ENCODE results near the gene TRAF5.

DNA sequence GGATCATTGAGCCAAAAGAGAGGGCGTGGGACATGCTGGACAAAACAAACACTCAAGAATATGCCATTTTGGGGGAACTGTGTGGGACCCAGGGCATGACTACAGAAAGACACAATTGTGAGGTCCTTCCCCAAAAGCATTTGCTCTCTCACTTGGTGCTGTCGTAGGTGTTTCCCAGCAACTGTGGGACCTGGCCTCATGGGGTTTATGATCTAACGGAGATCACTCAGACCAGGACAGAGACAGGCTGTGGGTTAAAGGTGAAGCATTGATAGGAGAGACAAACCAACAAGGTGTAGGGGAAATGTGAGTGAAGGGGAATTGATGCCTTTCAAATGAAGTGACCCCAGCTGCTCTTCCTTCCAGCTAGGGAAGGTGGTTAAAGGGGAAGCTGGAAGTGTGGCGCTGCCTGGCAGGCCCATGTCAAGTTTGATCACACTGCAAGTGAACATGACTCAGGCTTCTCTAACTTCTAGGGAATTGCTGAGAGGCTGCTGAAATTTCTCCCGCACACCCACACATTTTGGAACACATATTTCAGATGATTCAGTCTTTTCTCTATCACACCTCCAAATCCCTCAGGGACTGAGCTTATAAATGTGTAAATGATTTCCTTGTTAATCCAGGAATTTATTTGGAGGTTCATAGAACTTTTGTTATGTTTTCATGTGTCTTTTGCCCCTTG lies 30.2 kb downstream of the TRAF5 start:
- TF ChIP-seq CTCF (IDR thresholded peaks at IDR 0.05) = no peak
- TF ChIP-seq CREB1 (CRISPR knock-in tag; IDR thresholded peaks at IDR 0.05) = no peak
- no peak for TF ChIP-seq IRF1 (CRISPR knock-in tag; IDR thresholded peaks at IDR 0.05)
- TF ChIP-seq TCF7 (CRISPR knock-in tag; IDR thresholded peaks at IDR 0.05; ENCODE audit: low read depth) = no peak
- TF ChIP-seq, protein P1, sequence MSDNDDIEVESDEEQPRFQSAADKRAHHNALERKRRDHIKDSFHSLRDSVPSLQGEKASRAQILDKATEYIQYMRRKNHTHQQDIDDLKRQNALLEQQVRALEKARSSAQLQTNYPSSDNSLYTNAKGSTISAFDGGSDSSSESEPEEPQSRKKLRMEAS (CRISPR knock-in tag; IDR thresholded peaks at IDR 0.05) = no peak
